ENCODE measurements around the gene EED. TPM values are rescaled to one million over a fixed set of nuclear protein-coding genes. Genes with fewer than 3 reads are reported as not detected.
A peak's percentile ranks its signal among the peaks of the same experiment; 100 is the strongest.

The EED gene
- total RNA-seq, 2 experiments from 2014 or later: 63.9 to 66.9 TPM

DNA sequence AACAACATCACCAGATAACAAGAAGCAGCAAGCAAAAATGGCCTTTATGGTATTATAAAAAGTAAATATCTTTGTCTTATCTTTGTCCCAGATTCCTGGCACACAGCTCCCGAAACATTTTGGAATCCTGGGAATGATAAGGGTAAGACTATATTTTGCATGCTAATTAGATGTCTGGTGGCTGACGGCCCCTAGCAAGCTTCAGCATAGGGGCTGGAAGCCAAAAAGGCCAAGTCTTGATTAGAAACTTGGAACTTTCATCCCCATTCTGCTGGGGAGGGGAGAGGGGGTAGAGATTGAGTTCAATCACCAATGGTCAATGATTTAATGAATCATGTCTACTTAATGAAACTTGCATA lies 38.2 kb upstream of the EED start:
- peaks cover 5% of the 10 kb centered on the region for H3K36me3 Mint-ChIP-seq (ENCODE audit: low read depth)
- peaks cover 14% of the 10 kb centered on the region for H3K4me1 Mint-ChIP-seq
- POLR2A ChIA-PET: interaction anchor here (0.7 to 1.5 kb wide), 3 partner anchors 12 to 190 kb away, joined by 3 read pairs; no protein-coding TSS in a partner anchor
- DNase-seq: no peak
- H3K9me3 Mint-ChIP-seq: no peaks in the 10 kb centered on the region
- no peak overlapping the region for H3K27ac Mint-ChIP-seq
- no peak overlapping the region for H3K4me3 Mint-ChIP-seq
- no peaks in the 10 kb centered on the region for H3K27me3 Mint-ChIP-seq
- CTCF ChIA-PET: interaction anchor here (1.0 to 3.0 kb wide), 4 partner anchors 12 to 87 kb away, joined by 3 to 12 read pairs (median 10); no protein-coding TSS in a partner anchor

DNA sequence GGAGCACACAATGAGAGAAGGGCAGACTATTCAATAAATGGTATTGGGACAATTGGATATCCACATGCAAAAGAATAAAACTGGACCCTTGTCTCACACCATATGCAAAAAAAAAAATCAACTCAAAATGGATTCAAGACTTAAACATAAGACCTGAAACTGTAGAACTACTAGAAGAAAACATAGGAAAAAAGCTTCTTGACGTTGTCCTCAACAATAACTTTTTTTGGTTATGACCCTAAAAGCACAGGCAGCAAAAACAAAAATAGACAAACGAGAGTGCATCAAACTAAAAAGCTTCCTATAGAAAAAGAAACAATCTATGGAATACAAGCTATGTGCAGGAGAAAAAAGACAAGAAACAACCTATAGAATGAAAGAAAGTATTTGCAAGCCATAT lies 37.1 kb upstream of the EED start:
- Mint-ChIP-seq H3K27ac (no peak overlapping the region), H3K36me3 (ENCODE audit: low read depth) (peaks cover 5% of the 10 kb centered on the region), H3K4me3 (no peak overlapping the region), H3K4me1 (peaks cover 21% of the 10 kb centered on the region), H3K9me3 (no peaks in the 10 kb centered on the region), H3K27me3 (no peaks in the 10 kb centered on the region)
- CTCF ChIA-PET: interaction anchor here (1.1 to 1.7 kb wide), 4 partner anchors 9 to 238 kb away, joined by 3 to 10 read pairs (median 4); no protein-coding TSS in a partner anchor
- POLR2A ChIA-PET: interaction anchor here (1.1 to 1.5 kb wide), 3 partner anchors 39 to 191 kb away, joined by 3 to 5 read pairs (median 3); no protein-coding TSS in a partner anchor
- no peak for DNase-seq

DNA sequence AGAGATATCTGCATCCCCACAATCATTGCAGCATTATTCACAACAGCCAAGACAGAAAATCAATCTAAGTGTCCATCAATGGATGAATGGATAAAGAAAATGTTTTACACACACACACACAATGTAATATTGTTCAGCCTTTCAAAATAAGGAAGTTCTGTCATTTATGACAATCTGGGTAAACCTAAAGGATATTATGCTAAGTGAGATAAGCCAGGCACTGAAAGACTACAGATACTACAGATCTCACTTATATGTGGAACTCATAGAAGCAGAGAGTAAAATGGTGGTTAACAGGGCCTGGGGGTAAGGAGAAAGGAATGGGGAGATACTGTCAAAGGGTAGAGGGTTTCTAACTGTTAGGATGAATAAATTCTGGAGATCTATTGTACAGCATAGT lies 36.0 kb upstream of the EED start:
- Mint-ChIP-seq H3K4me3 (no peak overlapping the region), H3K36me3 (ENCODE audit: low read depth) (peaks cover 5% of the 10 kb centered on the region), H3K27me3 (no peaks in the 10 kb centered on the region), H3K9me3 (no peaks in the 10 kb centered on the region), H3K27ac (no peak overlapping the region), H3K4me1 (peaks cover 32% of the 10 kb centered on the region)
- CTCF ChIA-PET: interaction anchor here (0.6 to 1.0 kb wide), 2 partner anchors 8 to 342 kb away, joined by 3 read pairs; no protein-coding TSS in a partner anchor
- POLR2A ChIA-PET: no interaction called here
- DNase-seq: no peak

DNA sequence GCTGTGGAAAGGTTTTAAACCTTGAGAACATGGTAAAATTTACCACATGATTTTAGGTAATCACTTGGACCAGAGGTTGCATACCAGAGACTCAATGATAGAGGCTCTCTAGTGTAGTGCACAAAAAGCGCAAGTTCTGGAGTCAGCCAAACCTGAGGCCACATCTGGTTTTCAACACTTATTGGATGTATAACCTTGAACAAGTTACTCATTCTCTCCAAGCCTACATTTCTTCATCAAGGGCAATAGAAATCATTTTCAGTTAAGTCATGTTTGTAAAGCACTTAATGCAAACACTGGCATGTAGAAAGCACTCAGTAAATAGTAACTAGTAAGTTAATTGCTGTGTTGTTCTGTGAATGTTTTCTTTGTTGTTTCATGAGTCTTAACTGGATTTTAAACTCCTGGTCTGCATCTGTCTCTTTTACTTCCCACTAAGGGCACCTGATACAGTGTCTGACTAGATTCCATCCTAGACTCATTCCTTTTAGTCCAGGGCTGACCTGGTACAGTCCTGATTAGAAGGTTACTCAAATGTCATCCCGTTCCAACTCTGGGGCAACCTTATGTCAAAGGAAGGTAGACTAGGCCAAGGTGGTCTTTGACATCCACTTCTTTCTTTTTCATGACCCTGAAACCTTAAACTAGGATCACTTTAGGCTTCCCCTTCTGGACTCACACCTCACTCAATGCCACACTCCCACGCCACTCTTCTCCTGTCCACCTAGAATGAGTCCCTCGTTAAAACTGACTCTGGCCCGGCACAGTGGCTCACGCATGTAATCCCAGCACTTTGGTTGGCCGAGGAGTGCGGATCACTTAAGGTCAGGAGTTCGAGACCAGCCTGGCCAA lies 34.5 kb upstream of the EED start:
- H3K27me3 Mint-ChIP-seq: no peaks in the 10 kb centered on the region
- CTCF ChIA-PET: no interaction called here
- no peaks in the 10 kb centered on the region for H3K9me3 Mint-ChIP-seq
- H3K4me1 Mint-ChIP-seq: peaks cover 38% of the 10 kb centered on the region
- POLR2A ChIA-PET: no interaction called here
- H3K4me3 Mint-ChIP-seq: no peak overlapping the region
- H3K36me3 Mint-ChIP-seq (ENCODE audit: low read depth): no peaks in the 10 kb centered on the region
- DNase-seq: no peak
- H3K27ac Mint-ChIP-seq: no peak overlapping the region

DNA sequence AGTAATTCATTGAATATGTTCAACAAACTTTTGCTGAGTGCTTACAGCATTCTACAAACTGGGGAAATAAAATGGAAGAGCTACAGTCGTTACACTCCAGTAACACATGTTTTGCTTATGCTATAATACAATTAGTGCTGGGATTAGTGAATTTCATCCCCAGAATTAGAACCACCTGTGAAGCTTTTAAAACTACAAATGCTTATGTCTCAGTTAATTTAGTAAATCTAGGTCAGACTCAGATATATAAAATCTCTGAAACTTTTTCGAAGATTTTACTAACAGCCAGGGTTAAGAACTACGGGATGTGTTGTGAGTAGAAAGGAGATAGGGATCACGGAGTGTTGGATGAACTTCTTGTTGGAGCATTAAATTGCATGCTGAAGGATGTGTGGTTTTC lies 33.7 kb upstream of the EED start:
- no peaks in the 10 kb centered on the region for H3K9me3 Mint-ChIP-seq
- no peaks in the 10 kb centered on the region for H3K36me3 Mint-ChIP-seq (ENCODE audit: low read depth)
- ChIA-PET CTCF (interaction anchor here (1.3 kb wide), 1 partner anchor 169 kb away, joined by 3 read pairs; no protein-coding TSS in a partner anchor), POLR2A (no interaction called here)
- H3K27ac Mint-ChIP-seq: no peak overlapping the region
- no peak overlapping the region for H3K4me3 Mint-ChIP-seq
- no peak for DNase-seq
- H3K27me3 Mint-ChIP-seq: no peaks in the 10 kb centered on the region
- H3K4me1 Mint-ChIP-seq: peaks cover 47% of the 10 kb centered on the region

DNA sequence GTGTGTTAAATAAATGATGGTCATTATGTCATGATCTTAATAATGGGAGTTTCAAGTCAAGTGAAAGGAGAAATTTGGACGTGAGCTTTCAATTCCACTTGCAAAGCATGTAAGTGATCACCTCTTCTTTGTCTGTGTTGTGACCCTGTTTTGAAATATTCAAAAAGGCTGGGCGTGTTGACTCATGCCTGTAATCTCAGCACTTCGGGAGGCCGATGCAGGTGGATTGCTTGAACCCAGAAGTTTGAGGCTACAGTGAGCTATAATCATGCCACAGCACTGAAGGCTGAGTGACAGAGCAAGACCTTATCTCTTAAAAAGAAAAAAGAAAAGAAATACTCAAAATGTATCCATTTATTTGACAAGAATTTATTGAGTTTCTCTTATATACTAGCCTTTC lies 32.9 kb upstream of the EED start:
- ChIA-PET CTCF (interaction anchor here (1.2 to 1.3 kb wide), 3 partner anchors 10 to 170 kb away, joined by 3 to 9 read pairs (median 3); no protein-coding TSS in a partner anchor), POLR2A (interaction anchor here (0.5 to 1.1 kb wide), 3 partner anchors 12 to 38 kb away, joined by 3 to 4 read pairs (median 4); no protein-coding TSS in a partner anchor)
- H3K9me3 Mint-ChIP-seq: no peaks in the 10 kb centered on the region
- no peaks in the 10 kb centered on the region for H3K27me3 Mint-ChIP-seq
- H3K4me1 Mint-ChIP-seq: peaks cover 50% of the 10 kb centered on the region
- no peak overlapping the region for H3K27ac Mint-ChIP-seq
- no peaks in the 10 kb centered on the region for H3K36me3 Mint-ChIP-seq (ENCODE audit: low read depth)
- DNase-seq: no peak
- no peak overlapping the region for H3K4me3 Mint-ChIP-seq

DNA sequence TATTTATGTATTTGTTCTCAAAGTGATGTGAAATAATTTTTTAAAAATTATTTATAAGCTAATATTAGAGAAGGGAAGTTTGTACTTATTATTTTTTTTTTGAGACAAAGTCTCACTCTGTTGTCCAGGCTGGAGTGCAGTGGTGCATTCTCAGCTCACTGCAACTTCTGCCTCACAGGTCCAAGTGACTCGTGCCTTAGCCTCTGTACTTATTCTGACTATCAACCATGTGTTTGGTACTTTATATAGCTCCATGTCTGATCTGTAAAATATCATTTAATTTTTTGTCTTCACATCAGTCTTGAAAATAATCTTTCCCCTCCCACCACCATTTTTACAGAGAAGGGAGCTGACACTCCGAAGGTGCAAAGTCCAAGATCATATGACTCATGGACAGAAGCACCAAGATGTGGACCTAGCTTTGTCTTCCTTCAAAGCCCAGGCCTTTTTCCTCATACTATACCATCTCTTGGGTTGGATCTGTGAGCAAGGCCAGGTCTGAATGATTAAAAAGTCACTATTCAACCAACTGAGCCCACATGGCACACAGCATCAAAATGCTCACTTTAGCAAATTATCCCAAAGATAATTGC lies 32.4 kb upstream of the EED start:
- Mint-ChIP-seq H3K36me3 (ENCODE audit: low read depth) (no peaks in the 10 kb centered on the region), H3K4me3 (no peak overlapping the region), H3K27me3 (no peaks in the 10 kb centered on the region), H3K9me3 (no peaks in the 10 kb centered on the region), H3K27ac (no peak overlapping the region), H3K4me1 (peaks cover 50% of the 10 kb centered on the region)
- CTCF ChIA-PET: interaction anchor here (0.6 to 1.3 kb wide), 4 partner anchors 9 to 170 kb away, joined by 3 to 9 read pairs (median 3); no protein-coding TSS in a partner anchor
- POLR2A ChIA-PET: interaction anchor here (1.0 to 1.1 kb wide), 2 partner anchors 12 to 37 kb away, joined by 3 to 4 read pairs; no protein-coding TSS in a partner anchor
- DNase-seq: no peak

DNA sequence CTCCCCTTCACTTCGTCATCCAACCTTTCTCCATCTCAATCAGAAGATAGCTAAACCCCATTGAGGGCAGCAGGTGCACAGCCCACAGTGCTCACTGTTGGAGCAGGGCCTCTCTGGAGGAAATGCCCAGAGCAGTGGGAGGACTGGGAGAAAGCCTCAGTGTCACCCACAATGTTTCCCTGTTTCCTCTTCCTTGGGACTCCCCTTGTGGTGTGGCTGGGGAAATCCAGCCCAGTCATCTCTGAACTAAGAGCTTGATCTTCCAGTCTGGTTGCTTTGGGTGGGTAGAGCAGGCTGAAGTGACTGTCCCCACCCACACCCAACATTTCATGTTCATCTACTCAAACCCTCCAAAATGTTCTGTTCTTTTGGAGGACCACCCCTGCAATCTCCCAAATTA lies 29.8 kb upstream of the EED start:
- H3K36me3 Mint-ChIP-seq (ENCODE audit: low read depth): no peaks in the 10 kb centered on the region
- peaks cover 67% of the 10 kb centered on the region for H3K4me1 Mint-ChIP-seq
- POLR2A ChIA-PET: interaction anchor here (0.6 to 1.2 kb wide), 2 partner anchors 8 to 10 kb away, joined by 3 read pairs; no protein-coding TSS in a partner anchor

DNA sequence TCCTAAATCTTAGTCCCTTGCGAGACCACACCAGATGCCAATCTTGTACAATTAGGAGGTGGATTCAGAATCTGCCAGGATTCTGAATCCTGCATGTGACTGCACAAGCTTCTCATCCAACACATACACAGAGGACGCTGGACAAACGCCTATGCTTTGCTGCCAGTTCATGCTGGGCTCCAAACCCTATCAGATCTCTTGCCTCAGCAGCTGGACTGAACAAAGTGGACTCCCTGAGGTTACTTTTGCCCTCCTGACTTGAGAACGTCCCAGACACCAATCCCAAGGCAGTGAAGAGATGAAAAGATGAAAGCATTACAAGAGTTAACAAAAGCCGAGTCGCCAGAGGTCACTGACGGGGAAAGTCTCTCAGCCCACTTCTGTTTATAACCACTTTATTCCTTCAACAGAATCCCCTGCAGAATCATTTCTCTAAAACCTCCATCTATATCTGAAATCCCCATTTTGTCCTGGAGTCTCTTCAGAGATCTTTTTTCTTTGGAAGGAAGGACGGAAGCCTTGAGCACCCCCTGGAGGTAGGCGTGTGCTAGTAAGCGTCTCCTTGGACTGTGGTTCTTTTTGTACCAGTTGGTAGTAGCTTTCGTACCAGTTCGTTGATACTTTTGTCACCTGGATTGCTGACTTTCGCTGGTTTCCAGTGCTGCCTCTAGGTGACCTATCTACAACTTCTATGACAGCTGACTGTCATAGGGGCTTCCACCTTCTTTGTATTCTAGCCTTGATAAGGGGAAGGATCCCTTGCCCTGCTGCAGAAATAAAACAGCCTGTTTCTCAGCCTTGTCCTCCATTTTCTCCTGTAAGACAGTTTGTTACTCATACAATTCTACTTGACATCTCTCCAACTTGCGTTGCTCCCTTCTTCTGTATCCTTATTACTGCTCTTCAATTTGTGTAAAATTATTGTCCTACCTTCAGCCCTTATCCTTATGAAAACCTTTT lies 26.1 kb upstream of the EED start:
- no peaks in the 10 kb centered on the region for H3K9me3 Mint-ChIP-seq
- ChIA-PET POLR2A (interaction anchor here (0.5 to 1.7 kb wide), 9 partner anchors 13 to 553 kb away, joined by 3 to 6 read pairs (median 3); partner anchors contain the start of gene CREBZF), CTCF (interaction anchor here (0.5 to 3.5 kb wide), 34 partner anchors 9 to 363 kb away, joined by 3 to 26 read pairs (median 4); partner anchors contain the start of genes CCDC83 and PICALM)
- H3K27me3 Mint-ChIP-seq: no peaks in the 10 kb centered on the region
- peak overlapping the region; percentile 37 for H3K27ac Mint-ChIP-seq
- peaks cover 51% of the 10 kb centered on the region for H3K4me1 Mint-ChIP-seq
- H3K36me3 Mint-ChIP-seq (ENCODE audit: low read depth): no peaks in the 10 kb centered on the region
- peak overlapping the region; percentile 70 for H3K4me3 Mint-ChIP-seq
- DNase-seq: peak; percentile 73

More for the DNA sequence above, 29.8 kb upstream of the EED start:
- Mint-ChIP-seq H3K4me3 (no peak overlapping the region), H3K27me3 (no peaks in the 10 kb centered on the region), H3K27ac (peak overlapping the region; percentile 6), H3K9me3 (no peaks in the 10 kb centered on the region)
- CTCF ChIA-PET: no interaction called here
- DNase-seq: peak; percentile 65

DNA sequence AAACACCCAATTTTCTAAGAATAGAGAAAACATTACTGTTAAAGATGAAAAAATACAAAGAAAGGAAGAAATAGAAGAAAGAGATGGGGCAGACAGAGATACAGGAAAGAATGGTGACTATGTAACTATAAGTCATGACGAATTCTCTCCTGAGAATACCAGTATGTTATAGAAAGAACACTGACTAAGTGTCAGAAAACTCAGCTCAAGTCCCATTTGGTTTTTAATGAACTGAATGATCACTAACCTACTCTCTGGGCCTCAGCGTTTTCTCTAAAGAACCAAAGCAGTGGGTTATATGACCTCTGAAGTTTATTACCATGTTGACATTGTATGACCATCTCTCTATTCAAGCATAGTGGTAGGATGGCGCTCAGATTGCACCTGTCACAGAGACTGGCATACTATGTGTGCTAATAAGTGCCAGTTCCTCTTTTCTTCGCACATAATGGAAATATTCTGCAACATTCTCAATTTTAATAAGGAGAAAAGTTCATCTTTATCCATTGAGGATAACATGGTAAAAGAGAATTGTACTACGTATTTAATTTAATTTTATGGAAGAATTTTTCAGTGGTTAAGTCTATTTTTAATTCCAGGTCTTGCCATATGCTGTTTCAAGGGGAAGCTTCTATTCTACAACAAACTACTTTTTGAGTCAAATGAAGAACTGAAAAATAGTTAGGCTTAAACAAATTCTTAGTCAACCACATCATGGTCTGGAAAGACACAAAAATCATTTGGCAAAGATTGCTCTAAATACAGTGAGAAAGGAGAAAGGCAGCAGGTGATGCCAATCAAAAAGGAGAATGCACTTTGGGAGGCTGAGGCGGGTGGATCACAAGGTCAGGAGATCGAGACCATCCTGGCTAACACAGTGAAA lies 25.0 kb upstream of the EED start:
- Mint-ChIP-seq H3K27me3 (no peaks in the 10 kb centered on the region), H3K27ac (peak overlapping the region; percentile 37), H3K36me3 (ENCODE audit: low read depth) (peaks cover 7% of the 10 kb centered on the region), H3K9me3 (peaks cover 8% of the 10 kb centered on the region), H3K4me1 (peaks cover 42% of the 10 kb centered on the region), H3K4me3 (no peak overlapping the region)
- ChIA-PET CTCF (interaction anchor here (0.5 to 3.5 kb wide), 10 partner anchors 15 to 364 kb away, joined by 3 to 26 read pairs (median 4); partner anchors contain the start of genes CCDC83 and PICALM), POLR2A (no interaction called here)
- no peak for DNase-seq

DNA sequence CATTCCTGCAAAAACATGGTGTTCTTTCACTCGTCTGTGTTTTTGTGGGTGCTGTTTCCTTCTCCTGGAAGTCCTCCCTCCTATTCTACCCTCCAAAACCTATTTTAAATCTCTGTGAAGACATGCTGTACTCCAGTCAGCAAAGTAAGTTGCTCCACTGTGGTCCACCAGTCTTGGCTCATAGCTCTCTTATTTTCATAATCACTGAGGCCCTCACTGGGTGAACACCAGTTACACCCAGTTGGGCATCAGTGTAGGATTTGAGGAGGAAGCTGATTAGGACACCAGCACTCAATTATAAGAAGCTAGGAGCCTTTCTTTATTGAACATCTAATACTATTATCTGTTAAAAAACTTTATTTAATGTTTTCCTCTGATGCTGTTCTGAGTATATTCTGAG lies 23.9 kb upstream of the EED start:
- peaks cover 12% of the 10 kb centered on the region for H3K9me3 Mint-ChIP-seq
- H3K4me1 Mint-ChIP-seq: peaks cover 31% of the 10 kb centered on the region
- H3K27ac Mint-ChIP-seq: no peak overlapping the region
- H3K4me3 Mint-ChIP-seq: no peak overlapping the region
- CTCF ChIA-PET: interaction anchor here (0.7 to 1.9 kb wide), 3 partner anchors 8 to 20 kb away, joined by 3 to 6 read pairs (median 5); no protein-coding TSS in a partner anchor
- DNase-seq: no peak
- H3K36me3 Mint-ChIP-seq (ENCODE audit: low read depth): peaks cover 14% of the 10 kb centered on the region
- POLR2A ChIA-PET: interaction anchor here (1.9 kb wide), 1 partner anchor 10 kb away, joined by 7 read pairs; no protein-coding TSS in a partner anchor
- no peaks in the 10 kb centered on the region for H3K27me3 Mint-ChIP-seq
